ENCODE measurements around the gene HOXC12.
A peak's percentile ranks its signal among the peaks of the same experiment; 100 is the strongest.

HOXC12 gene

DNA sequence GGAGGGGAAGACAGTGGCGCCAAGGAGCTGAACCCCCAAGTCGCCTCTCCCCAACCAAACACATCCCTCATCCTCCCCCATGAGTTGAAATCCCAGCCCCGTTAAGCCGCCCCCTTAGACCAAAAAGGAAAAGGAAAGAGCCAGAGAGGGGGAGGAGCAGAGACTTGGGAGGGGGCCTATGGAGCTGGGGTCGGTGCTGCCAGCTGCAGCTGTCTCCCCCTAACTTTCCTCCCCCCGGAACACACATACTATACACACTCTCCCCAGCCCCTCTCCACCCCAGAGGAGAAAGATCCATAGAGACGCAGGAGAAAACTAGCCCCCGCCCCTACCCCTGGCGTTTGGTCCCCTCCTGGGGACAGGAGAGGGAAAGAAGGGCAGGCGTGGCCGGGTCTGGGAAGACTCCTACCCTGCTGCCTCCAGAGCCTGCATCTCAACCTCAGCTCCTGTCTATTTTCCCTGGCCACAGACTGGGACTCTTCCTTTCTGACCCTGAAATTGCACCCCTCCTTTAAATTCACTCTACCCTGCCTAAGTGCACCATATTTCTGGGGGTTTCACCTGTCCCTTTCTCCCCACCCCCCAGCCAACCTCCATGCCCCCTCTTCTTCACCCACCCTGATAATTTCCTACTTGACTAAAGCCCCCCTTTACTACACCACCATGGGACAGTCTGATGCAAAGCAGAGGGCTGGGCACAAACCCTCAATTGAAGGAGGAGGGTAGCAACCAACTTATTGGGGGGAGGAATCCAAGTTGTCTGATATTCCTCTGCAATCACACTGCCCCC lies 43.6 kb downstream of the HOXC12 start (continued):
- TF ChIP-seq, protein P1, sequence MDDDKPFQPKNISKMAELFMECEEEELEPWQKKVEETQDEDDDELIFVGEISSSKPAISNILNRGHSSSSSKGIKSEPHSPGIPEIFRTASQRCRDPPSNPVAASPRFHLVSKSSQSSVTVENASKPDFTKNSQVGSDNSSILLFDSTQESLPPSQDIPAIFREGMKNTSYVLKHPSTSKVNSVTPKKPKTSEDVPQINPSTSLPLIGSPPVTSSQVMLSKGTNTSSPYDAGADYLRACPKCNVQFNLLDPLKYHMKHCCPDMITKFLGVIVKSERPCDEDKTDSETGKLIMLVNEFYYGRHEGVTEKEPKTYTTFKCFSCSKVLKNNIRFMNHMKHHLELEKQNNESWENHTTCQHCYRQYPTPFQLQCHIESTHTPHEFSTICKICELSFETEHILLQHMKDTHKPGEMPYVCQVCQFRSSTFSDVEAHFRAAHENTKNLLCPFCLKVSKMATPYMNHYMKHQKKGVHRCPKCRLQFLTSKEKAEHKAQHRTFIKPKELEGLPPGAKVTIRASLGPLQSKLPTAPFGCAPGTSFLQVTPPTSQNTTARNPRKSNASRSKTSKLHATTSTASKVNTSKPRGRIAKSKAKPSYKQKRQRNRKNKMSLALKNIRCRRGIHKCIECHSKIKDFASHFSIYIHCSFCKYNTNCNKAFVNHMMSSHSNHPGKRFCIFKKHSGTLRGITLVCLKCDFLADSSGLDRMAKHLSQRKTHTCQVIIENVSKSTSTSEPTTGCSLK (tag by site-specific recombination; IDR thresholded peaks at IDR 0.05): no peak
- TF ChIP-seq ZNF112 (tag by site-specific recombination; IDR thresholded peaks at IDR 0.05): no peak
- TF ChIP-seq ZNF433 (tag by site-specific recombination; IDR thresholded peaks at IDR 0.05; ENCODE audit: low read depth): no peak
- no peak for TF ChIP-seq BCL11A (tag by site-specific recombination; IDR thresholded peaks at IDR 0.05; ENCODE audit: low read depth)
- no peak for TF ChIP-seq ZNF184 (tag by site-specific recombination; IDR thresholded peaks at IDR 0.05)
- TF ChIP-seq, protein P2, sequence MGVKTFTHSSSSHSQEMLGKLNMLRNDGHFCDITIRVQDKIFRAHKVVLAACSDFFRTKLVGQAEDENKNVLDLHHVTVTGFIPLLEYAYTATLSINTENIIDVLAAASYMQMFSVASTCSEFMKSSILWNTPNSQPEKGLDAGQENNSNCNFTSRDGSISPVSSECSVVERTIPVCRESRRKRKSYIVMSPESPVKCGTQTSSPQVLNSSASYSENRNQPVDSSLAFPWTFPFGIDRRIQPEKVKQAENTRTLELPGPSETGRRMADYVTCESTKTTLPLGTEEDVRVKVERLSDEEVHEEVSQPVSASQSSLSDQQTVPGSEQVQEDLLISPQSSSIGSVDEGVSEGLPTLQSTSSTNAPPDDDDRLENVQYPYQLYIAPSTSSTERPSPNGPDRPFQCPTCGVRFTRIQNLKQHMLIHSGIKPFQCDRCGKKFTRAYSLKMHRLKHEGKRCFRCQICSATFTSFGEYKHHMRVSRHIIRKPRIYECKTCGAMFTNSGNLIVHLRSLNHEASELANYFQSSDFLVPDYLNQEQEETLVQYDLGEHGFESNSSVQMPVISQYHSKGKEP (tag by site-specific recombination; IDR thresholded peaks at IDR 0.05): no peak
- TF ChIP-seq, protein P3, sequence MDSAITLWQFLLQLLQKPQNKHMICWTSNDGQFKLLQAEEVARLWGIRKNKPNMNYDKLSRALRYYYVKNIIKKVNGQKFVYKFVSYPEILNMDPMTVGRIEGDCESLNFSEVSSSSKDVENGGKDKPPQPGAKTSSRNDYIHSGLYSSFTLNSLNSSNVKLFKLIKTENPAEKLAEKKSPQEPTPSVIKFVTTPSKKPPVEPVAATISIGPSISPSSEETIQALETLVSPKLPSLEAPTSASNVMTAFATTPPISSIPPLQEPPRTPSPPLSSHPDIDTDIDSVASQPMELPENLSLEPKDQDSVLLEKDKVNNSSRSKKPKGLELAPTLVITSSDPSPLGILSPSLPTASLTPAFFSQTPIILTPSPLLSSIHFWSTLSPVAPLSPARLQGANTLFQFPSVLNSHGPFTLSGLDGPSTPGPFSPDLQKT (IDR thresholded peaks at IDR 0.05; ENCODE audit: borderline replicate concordance, low read depth, low read length): no peak
- TF ChIP-seq, protein P4, sequence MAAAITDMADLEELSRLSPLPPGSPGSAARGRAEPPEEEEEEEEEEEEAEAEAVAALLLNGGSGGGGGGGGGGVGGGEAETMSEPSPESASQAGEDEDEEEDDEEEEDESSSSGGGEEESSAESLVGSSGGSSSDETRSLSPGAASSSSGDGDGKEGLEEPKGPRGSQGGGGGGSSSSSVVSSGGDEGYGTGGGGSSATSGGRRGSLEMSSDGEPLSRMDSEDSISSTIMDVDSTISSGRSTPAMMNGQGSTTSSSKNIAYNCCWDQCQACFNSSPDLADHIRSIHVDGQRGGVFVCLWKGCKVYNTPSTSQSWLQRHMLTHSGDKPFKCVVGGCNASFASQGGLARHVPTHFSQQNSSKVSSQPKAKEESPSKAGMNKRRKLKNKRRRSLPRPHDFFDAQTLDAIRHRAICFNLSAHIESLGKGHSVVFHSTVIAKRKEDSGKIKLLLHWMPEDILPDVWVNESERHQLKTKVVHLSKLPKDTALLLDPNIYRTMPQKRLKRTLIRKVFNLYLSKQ (tag by site-specific recombination; IDR thresholded peaks at IDR 0.05; ENCODE audit: borderline replicate concordance): no peak
- no peak; the same call in 1 of the 2 replicates for TF ChIP-seq ZBTB17 (tag by site-specific recombination; IDR thresholded peaks at IDR 0.05)
- TF ChIP-seq ZNF544 (tag by site-specific recombination; IDR thresholded peaks at IDR 0.05): no peak
- no peak for TF ChIP-seq ZNF24 (tag by site-specific recombination; IDR thresholded peaks at IDR 0.05)
- no peak for TF ChIP-seq TRIM28 (IDR thresholded peaks at IDR 0.05; ENCODE audit: borderline replicate concordance, low read length)
- no peak for TF ChIP-seq ZNF2 (tag by site-specific recombination; IDR thresholded peaks at IDR 0.05)
- TF ChIP-seq ZNF335 (tag by site-specific recombination; conservative IDR thresholded peaks at IDR 0.05): no peak
- no peak for TF ChIP-seq ZNF146 (tag by site-specific recombination; IDR thresholded peaks at IDR 0.05)
- TF ChIP-seq, protein P5, sequence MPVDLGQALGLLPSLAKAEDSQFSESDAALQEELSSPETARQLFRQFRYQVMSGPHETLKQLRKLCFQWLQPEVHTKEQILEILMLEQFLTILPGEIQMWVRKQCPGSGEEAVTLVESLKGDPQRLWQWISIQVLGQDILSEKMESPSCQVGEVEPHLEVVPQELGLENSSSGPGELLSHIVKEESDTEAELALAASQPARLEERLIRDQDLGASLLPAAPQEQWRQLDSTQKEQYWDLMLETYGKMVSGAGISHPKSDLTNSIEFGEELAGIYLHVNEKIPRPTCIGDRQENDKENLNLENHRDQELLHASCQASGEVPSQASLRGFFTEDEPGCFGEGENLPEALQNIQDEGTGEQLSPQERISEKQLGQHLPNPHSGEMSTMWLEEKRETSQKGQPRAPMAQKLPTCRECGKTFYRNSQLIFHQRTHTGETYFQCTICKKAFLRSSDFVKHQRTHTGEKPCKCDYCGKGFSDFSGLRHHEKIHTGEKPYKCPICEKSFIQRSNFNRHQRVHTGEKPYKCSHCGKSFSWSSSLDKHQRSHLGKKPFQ (tag by site-specific recombination; IDR thresholded peaks at IDR 0.05): no peak
- TF ChIP-seq SALL2 (tag by site-specific recombination; IDR thresholded peaks at IDR 0.05; ENCODE audit: borderline replicate concordance): no peak
- TF ChIP-seq, protein P6, sequence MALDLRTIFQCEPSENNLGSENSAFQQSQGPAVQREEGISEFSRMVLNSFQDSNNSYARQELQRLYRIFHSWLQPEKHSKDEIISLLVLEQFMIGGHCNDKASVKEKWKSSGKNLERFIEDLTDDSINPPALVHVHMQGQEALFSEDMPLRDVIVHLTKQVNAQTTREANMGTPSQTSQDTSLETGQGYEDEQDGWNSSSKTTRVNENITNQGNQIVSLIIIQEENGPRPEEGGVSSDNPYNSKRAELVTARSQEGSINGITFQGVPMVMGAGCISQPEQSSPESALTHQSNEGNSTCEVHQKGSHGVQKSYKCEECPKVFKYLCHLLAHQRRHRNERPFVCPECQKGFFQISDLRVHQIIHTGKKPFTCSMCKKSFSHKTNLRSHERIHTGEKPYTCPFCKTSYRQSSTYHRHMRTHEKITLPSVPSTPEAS (tag by site-specific recombination; IDR thresholded peaks at IDR 0.05): no peak
- TF ChIP-seq ZFHX2 (tag by site-specific recombination; conservative IDR thresholded peaks at IDR 0.05): peak; percentile 6; the same call in 1 of the 2 replicates
- TF ChIP-seq, protein P7, sequence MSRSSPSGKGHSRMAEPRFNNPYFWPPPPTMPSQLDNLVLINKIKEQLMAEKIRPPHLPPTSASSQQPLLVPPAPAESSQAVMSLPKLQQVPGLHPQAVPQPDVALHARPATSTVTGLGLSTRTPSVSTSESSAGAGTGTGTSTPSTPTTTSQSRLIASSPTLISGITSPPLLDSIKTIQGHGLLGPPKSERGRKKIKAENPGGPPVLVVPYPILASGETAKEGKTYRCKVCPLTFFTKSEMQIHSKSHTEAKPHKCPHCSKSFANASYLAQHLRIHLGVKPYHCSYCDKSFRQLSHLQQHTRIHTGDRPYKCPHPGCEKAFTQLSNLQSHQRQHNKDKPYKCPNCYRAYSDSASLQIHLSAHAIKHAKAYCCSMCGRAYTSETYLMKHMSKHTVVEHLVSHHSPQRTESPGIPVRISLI (tag by site-specific recombination; IDR thresholded peaks at IDR 0.05): no peak
- no peak for TF ChIP-seq ZNF48 (tag by site-specific recombination; IDR thresholded peaks at IDR 0.05)
- no peak for TF ChIP-seq ZNF561 (tag by site-specific recombination; IDR thresholded peaks at IDR 0.05; ENCODE audit: borderline replicate concordance)
- peak; percentile 66 for TF ChIP-seq GLIS1 (tag by site-specific recombination; IDR thresholded peaks at IDR 0.05)
- no peak for TF ChIP-seq ZNF404 (tag by site-specific recombination; IDR thresholded peaks at IDR 0.05)
- TF ChIP-seq ZNF132 (tag by site-specific recombination; IDR thresholded peaks at IDR 0.05; ENCODE audit: borderline replicate concordance): no peak
- TF ChIP-seq ZNF664 (tag by site-specific recombination; IDR thresholded peaks at IDR 0.05): no peak
- no peak for TF ChIP-seq HOXA7 (CRISPR knock-in tag; IDR thresholded peaks at IDR 0.05; ENCODE audit: borderline replicate concordance)
- TF ChIP-seq ZNF785 (tag by site-specific recombination; IDR thresholded peaks at IDR 0.05): no peak
- TF ChIP-seq OSR2 (tag by site-specific recombination; IDR thresholded peaks at IDR 0.05): no peak
- no peak for TF ChIP-seq ZNF660 (tag by site-specific recombination; IDR thresholded peaks at IDR 0.05)
- TF ChIP-seq HOXC10 (CRISPR knock-in tag; IDR thresholded peaks at IDR 0.05): no peak

Data from HEK293 (cell line).